GM12864 (cell line): ENCODE data around the gene NISCH.

Experiments used
- DNase-seq: peaks from one replicate; pipeline ENCODE4 v3.0.0-alpha.2; 2011; ENCODE audit warnings: low read depth
- H3K4me3 ChIP-seq: 2 replicates; pipeline ENCODE4 v1.5.1; 2011; ENCODE audit warnings: mild to moderate bottlenecking, low read depth, low read length, control low read depth
- TF ChIP-seq, protein P1 (sequence below): IDR thresholded peaks from 2 replicates; pipeline ENCODE4 v1.5.1; 2011; ENCODE audit warnings: low read depth, mild to moderate bottlenecking, moderate library complexity, low read length, control low read depth, inconsistent platforms; ENCODE audit errors: missing control alignments

NISCH gene

DNA sequence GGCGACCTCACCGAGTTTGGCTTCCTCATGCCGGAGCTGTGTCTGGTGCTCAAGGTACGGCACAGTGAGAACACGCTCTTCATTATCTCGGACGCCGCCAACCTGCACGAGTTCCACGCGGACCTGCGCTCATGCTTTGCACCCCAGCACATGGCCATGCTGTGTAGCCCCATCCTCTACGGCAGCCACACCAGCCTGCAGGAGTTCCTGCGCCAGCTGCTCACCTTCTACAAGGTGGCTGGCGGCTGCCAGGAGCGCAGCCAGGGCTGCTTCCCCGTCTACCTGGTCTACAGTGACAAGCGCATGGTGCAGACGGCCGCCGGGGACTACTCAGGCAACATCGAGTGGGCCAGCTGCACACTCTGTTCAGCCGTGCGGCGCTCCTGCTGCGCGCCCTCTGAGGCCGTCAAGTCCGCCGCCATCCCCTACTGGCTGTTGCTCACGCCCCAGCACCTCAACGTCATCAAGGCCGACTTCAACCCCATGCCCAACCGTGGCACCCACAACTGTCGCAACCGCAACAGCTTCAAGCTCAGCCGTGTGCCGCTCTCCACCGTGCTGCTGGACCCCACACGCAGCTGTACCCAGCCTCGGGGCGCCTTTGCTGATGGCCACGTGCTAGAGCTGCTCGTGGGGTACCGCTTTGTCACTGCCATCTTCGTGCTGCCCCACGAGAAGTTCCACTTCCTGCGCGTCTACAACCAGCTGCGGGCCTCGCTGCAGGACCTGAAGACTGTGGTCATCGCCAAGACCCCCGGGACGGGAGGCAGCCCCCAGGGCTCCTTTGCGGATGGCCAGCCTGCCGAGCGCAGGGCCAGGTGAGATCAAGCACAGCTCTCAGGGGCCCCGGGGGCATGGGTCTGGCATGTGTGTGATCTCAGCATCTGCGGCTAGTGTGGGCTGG is 32.6 kb downstream of the NISCH start:
- TF ChIP-seq, protein P1, sequence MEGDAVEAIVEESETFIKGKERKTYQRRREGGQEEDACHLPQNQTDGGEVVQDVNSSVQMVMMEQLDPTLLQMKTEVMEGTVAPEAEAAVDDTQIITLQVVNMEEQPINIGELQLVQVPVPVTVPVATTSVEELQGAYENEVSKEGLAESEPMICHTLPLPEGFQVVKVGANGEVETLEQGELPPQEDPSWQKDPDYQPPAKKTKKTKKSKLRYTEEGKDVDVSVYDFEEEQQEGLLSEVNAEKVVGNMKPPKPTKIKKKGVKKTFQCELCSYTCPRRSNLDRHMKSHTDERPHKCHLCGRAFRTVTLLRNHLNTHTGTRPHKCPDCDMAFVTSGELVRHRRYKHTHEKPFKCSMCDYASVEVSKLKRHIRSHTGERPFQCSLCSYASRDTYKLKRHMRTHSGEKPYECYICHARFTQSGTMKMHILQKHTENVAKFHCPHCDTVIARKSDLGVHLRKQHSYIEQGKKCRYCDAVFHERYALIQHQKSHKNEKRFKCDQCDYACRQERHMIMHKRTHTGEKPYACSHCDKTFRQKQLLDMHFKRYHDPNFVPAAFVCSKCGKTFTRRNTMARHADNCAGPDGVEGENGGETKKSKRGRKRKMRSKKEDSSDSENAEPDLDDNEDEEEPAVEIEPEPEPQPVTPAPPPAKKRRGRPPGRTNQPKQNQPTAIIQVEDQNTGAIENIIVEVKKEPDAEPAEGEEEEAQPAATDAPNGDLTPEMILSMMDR: no peak
- H3K4me3 ChIP-seq: no peak overlapping the region
- no peak for DNase-seq

DNA sequence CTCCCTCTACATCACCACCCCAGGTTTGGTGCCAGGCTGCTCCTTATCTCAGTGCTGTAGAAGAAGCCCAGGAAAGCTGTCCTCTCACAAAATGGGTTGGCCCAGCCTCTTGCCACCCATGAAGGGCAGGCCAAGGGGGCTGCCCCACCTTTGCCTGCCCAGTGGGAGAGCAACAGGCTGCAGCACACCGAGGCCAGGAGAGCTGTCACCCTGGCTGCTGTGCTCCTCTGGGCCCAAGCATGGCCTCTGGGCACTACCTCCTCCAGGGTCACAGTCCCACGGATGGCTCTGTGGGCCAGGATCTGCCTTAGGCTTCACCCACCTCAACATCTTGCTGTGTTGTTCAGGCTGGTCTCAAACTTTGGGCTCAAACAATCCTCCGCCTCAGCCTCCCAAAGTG is 33.3 kb downstream of the NISCH start:
- no peak for DNase-seq
- TF ChIP-seq, protein P1: no peak
- H3K4me3 ChIP-seq: no peak overlapping the region

GRCh38 chr3:52489453-52489852 is 34.0 kb downstream of the NISCH start:
- TF ChIP-seq, protein P1: no peak
- DNase-seq: no peak

DNA sequence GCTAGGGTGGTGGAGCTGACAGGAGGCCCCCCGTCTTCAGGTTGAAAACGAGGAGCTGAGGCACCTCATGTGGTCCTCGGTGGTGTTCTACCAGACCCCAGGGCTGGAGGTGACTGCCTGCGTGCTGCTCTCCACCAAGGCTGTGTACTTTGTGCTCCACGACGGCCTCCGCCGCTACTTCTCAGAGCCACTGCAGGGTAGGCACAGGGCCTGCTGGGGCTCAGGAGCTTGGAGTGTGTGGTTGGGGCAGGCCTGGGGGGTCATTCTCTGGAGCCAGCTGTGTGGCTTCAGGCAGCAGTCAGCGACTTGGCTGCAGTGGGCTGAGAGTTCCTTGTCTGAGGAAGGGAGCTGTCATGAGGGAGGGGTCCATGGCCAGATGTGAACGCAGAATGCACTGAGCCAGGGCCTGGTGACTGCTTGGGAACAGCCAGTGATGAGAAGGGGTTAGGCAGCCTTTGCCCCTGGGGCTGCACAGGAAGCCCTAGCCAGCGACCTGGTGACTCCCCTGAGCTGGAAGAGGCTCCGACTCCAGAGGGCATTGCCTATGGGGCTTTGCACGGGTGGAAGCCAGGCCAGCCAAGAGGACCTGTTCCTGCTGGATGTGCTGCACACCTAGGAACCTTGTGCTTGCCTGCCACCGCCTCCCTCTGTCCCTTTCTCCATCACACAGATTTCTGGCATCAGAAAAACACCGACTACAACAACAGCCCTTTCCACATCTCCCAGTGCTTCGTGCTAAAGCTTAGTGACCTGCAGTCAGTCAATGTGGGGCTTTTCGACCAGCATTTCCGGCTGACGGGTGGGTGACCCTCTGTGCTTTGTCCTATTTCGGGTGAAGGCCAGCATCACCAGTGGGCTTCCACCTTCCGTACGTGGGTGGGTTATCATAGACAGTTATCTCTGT is 34.9 kb downstream of the NISCH start:
- H3K4me3 ChIP-seq: no peak overlapping the region
- TF ChIP-seq, protein P1: no peak
- no peak for DNase-seq

More at GRCh38 chr3:52489453-52489852, 34.0 kb downstream of the NISCH start:
- no peak overlapping the region for H3K4me3 ChIP-seq

DNA sequence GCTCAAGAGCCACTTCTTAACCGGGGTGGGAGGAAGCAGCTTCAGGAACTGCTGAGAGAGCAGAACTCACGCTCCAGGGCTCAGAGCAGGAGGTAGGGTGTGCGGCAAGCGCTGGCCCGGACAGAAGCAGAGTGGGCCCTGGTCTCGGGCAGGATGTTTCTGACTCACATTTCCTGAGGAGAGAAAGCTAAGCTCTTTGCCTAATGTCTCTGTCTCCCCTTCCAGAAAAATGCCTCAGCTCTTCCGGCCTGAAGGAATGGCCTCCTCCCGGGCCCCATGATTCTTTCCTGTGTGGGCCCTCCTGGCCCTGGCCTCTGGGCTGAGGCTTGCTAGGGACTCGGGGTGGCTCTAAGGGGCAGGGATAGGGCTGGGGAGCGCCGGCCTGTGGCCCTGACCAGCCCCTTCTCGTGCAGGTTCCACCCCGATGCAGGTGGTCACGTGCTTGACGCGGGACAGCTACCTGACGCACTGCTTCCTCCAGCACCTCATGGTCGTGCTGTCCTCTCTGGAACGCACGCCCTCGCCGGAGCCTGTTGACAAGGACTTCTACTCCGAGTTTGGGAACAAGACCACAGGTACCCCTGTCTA is 35.6 kb downstream of the NISCH start:
- no peak for DNase-seq
- no peak overlapping the region for H3K4me3 ChIP-seq
- TF ChIP-seq, protein P1: no peak

- no peak overlapping the region for H3K4me3 ChIP-seq
- TF ChIP-seq, protein P1: no peak
- DNase-seq: no peak
Measured at GRCh38 chr3:52492059-52492458, 36.7 kb downstream of the NISCH start.
